ENCODE results near the gene ASIP. TPM values are rescaled to one million over a fixed set of nuclear protein-coding genes. Genes with fewer than 3 reads are reported as not detected.
"Not testable (repeated sequence)": the region's sequence is repeated elsewhere in the genome, so short reads cannot be mapped to it uniquely, and the experiment has no call there.

ASIP gene
- total and polyA plus RNA-seq, 3 donors from 2014 or later: 0.65 to 2.1 TPM; not detected in 1

DNA sequence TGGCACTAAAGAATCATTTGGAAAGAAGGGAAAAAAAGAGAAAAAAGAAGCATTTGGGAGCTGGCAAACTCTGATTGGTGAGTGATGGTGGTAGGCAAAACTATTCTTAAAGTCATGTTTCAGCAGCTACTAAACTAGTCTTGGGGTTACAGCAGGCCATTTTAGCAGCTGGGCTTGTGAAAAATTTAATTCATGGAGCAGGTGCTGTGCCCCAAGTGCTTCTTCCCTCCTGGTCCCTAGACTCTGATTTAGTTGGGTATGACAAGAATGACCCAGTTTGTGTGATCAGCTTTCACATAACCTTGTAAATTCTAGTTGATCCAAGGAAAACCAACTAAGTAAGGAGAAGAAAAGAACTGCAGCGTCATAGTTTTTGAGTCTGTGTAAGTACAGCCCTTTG is 1.1 kb upstream of the ASIP start:
- Histone ChIP-seq H3K27ac (no peak overlapping the region), H3K9me3 (no peaks in the 10 kb centered on the region), H3K36me3 (ENCODE audit: low read depth, missing control alignments) (no peaks in the 10 kb centered on the region), H3K4me3 (no peak overlapping the region), H3K27me3 (no peaks in the 10 kb centered on the region), H3K4me1 (no peaks in the 10 kb centered on the region)
- DNase-seq: no peak
- 82 to 97% methylated on average over 1 of the region's 1 CpG for WGBS, 2 donors
- intact Hi-C loops (cut with DNase I; ENCODE audit: low total_unique reads): no loop called here
- no peak for TF ChIP-seq POLR2A (IDR thresholded peaks at IDR 0.05)
- TF ChIP-seq, protein P1, sequence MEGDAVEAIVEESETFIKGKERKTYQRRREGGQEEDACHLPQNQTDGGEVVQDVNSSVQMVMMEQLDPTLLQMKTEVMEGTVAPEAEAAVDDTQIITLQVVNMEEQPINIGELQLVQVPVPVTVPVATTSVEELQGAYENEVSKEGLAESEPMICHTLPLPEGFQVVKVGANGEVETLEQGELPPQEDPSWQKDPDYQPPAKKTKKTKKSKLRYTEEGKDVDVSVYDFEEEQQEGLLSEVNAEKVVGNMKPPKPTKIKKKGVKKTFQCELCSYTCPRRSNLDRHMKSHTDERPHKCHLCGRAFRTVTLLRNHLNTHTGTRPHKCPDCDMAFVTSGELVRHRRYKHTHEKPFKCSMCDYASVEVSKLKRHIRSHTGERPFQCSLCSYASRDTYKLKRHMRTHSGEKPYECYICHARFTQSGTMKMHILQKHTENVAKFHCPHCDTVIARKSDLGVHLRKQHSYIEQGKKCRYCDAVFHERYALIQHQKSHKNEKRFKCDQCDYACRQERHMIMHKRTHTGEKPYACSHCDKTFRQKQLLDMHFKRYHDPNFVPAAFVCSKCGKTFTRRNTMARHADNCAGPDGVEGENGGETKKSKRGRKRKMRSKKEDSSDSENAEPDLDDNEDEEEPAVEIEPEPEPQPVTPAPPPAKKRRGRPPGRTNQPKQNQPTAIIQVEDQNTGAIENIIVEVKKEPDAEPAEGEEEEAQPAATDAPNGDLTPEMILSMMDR (IDR thresholded peaks at IDR 0.05): no peak

DNA sequence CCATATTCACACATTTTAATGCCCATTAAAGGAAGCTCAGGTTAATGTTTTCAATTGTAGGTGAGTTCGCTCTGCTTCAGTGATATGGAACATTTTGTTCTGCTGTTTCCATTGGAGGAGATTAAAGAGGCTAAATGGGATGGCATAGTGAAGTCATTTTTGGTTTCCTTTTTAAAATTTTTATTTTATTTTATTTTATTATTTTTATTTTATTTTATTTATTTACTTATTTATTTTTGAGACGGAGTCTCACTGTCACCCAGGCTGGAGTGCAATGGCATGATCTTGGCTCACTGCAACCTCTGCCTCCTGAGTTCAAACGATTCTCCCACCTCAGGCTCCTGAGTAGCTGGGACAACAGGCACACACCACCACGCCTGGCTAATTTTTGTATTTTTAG is 792 bp downstream of the ASIP start:
- H3K27ac ChIP-seq; H3K4me1 ChIP-seq; intact Hi-C loops (cut with DNase I; ENCODE audit: low total_unique reads); DNase-seq; H3K4me3 ChIP-seq; H3K9me3 ChIP-seq; H3K27me3 ChIP-seq; H3K36me3 ChIP-seq (ENCODE audit: low read depth, missing control alignments): not testable (repeated sequence)
- WGBS, 2 donors: 82 to 86% methylated on average over 4 of the region's 4 CpGs

DNA sequence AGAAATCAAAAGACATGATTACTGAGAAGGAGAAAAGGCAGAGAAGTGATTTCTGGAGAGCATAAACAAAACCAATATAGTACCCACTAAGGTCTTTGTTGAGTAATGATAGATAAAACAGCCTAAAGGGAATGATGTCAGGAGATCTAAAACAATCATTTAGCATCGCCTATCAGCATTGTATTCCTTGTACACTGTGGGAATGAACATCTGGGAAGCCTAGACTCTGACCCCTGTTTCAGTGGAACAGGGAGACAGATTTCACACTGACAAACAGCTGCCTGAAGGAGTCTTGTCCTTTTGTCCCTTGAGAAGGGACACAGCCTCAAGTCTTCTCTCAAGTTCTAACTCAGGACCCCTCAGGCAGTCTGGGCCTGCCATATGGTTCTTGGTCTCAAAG is 1.7 kb downstream of the ASIP start:
- TF ChIP-seq, protein P1 (IDR thresholded peaks at IDR 0.05): no peak
- no peak for TF ChIP-seq POLR2A (IDR thresholded peaks at IDR 0.05)
- DNase-seq: no peak
- peaks cover 3% of the 10 kb centered on the region for H3K4me1 ChIP-seq
- H3K27me3 ChIP-seq: no peaks in the 10 kb centered on the region
- no peak overlapping the region for H3K27ac ChIP-seq
- 81 to 94% methylated on average over 1 of the region's 1 CpG for WGBS, 2 donors
- H3K4me3 ChIP-seq: no peak overlapping the region
- no peaks in the 10 kb centered on the region for H3K9me3 ChIP-seq
- H3K36me3 ChIP-seq (ENCODE audit: low read depth, missing control alignments): no peaks in the 10 kb centered on the region
- intact Hi-C loops (cut with DNase I; ENCODE audit: low total_unique reads): no loop called here

- WGBS, 2 donors: 88 to 90% methylated on average over 3 of the region's 3 CpGs
- no peak for DNase-seq
- Histone ChIP-seq H3K27me3 (no peaks in the 10 kb centered on the region), H3K4me1 (peaks cover 3% of the 10 kb centered on the region), H3K36me3 (ENCODE audit: low read depth, missing control alignments) (no peaks in the 10 kb centered on the region), H3K27ac (no peak overlapping the region), H3K4me3 (no peak overlapping the region), H3K9me3 (no peaks in the 10 kb centered on the region)
- TF ChIP-seq POLR2A (IDR thresholded peaks at IDR 0.05): no peak
- intact Hi-C loops (cut with DNase I; ENCODE audit: low total_unique reads): no loop called here
Measured at GRCh38 chr20:34243377-34243776, 2.2 kb downstream of the ASIP start.

GRCh38 chr20:34246126-34246626 is 5.0 kb downstream of the ASIP start:
- H3K4me1 ChIP-seq: peaks cover 10% of the 10 kb centered on the region
- no peak for DNase-seq
- H3K36me3 ChIP-seq (ENCODE audit: low read depth, missing control alignments): no peaks in the 10 kb centered on the region
- TF ChIP-seq POLR2A (IDR thresholded peaks at IDR 0.05): no peak
- TF ChIP-seq, protein P1 (IDR thresholded peaks at IDR 0.05): no peak
- 49 to 57% methylated on average over 2 of the region's 2 CpGs for WGBS, 2 donors
- H3K9me3 ChIP-seq: no peaks in the 10 kb centered on the region
- H3K4me3 ChIP-seq: no peak overlapping the region
- H3K27me3 ChIP-seq: no peaks in the 10 kb centered on the region
- H3K27ac ChIP-seq: no peak overlapping the region
- intact Hi-C loops (cut with DNase I; ENCODE audit: low total_unique reads): no loop called here

DNA sequence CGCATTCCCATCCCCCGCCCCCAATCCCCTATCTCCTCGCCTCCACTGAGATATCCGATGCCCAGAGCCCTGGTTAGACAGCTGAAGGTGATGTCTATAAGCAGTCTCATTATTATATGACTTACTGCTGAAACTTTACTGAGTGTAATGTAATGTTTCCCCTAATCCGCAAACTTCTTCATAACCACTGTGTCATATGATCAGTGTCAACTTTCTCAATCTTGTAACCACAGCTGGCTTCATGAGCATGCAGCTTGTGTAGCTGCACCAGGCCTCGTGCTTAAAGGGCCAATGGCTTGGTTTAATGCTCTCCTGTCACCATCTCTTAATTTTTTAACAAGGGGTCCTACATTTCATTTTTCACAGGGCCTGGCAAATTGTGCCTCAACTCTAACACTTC is 8.1 kb downstream of the ASIP start:
- TF ChIP-seq, protein P1 (IDR thresholded peaks at IDR 0.05): no peak
- TF ChIP-seq POLR2A (IDR thresholded peaks at IDR 0.05): no peak
- no peak overlapping the region for H3K27ac ChIP-seq
- H3K4me1 ChIP-seq: peaks cover 16% of the 10 kb centered on the region
- H3K27me3 ChIP-seq: no peaks in the 10 kb centered on the region
- intact Hi-C loops (cut with DNase I; ENCODE audit: low total_unique reads): no loop called here
- H3K9me3 ChIP-seq: no peaks in the 10 kb centered on the region
- H3K36me3 ChIP-seq (ENCODE audit: low read depth, missing control alignments): no peaks in the 10 kb centered on the region
- 63 to 96% methylated on average over 6 of the region's 6 CpGs for WGBS, 2 donors
- H3K4me3 ChIP-seq: no peak overlapping the region
- DNase-seq: no peak
